GM18511 (cell line): Measurements from ENCODE around the gene TMCO4.

Experiments
- ATAC-seq: cut with Tn5 transposase; IDR thresholded peaks from one replicate; pipeline ENCODE4 v1.9.1; 2021; ENCODE audit warnings: mild to moderate bottlenecking, moderate library complexity; ENCODE audit not compliant: unreplicated experiment

TMCO4 gene

DNA sequence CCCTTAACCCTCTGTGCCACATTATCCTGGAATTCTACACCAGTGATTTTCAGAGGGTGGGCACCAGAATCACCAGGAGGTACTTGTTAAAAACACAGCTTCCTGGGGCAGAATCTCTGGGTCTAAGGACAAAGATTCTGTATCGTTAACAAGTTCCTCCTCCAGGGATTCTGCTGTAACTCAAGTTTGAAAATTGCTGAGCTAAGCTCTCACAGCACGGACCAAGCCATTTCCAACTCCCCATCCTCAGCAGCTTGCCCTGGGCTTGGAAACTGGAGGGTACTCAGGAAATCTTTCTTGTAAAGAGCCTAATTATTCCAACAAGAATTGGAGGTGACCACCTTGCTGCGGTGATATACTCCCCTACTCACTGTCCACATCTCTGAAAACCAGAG is 48.8 kb downstream of the TMCO4 start:
- no peak for ATAC-seq

DNA sequence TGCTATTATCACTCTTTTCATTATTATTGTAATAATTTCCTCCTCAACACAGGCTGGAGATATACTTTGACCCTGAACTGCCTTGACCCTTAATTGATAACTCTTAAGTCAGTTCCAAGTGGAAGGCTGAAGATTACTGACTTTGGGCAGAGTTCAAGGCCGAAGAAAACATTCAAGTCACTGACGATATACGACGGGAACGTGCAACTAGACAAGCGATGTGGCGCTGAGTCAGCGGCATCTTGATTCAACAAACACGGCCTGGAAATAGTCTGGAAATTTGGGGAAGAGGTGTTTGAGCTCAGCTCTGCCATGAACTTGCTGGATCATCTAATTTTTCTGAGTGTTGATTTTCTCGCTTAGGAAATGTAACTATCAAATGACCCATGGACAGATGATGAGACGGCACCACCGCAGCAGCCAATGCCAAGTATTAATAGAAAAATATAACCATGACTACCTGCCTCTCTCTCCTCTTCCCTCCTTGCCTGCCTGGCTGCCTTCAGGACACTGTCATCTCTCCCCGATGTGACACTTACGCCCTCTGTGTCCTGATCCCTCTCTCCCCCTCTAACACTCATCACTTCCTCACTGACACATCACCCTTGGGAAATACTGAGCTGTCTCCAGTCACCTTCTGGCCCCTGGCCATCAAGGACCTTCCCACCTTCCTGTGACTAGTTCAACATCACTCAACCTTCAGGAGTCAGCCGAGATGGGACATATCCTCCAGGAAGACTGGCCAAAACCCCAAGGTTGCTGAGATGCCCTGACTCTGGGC is 49.4 kb downstream of the TMCO4 start:
- no peak for ATAC-seq

DNA sequence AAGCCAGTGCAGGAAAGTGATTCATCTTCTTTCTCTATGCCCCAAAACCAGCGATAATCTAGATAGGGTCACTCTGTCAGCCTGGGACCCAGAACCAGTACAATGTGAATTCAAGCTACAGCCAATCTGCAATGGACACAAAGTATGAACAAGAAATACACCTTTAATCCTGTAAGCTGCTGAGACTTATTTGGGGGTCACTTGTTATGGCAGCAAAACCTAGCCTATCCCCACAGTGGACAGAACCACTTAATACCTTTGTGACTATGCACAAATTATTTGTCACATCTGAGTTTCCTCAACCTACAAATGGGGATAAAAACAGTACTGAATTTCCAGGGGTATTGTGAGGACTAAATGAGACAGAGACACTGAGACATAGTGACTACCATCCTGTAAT is 50.0 kb downstream of the TMCO4 start:
- no peak for ATAC-seq

DNA sequence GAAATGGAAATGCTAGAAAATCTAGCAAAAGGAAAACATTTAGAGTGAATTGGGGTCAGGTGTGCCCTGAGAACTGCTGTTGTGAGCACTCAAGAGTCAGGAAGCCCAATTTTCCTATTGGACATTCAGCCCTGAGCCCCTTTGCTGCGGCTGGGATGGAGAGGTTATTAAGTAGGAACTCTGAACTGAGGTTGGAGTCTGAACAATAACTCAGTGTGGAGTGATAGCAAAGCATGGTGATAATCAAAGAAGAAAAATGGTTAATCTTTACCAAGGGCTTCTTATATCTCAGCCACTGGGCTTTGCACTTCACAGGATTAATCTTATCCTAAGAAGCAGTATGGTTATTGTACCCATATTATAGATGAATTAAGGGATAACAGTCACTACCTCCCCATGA is 52.0 kb downstream of the TMCO4 start:
- no peak for ATAC-seq

DNA sequence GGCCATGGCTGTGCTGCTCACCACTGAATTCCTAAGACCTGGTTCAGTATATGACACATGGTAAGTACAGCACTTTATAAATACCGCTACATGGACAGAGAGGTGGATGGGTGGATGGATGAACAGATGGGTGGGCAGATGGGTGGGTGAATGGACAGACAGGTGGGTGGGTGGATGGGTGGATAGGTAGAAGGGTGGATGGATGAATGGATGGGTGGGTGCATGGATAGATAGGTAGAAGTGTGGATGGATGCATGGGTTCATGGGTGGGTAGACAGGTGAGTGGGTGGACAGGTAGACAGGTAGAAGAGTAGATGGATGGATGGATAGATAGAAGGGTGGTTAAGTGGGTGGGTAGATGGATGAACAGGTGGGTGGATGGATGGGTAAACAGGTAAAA is 54.8 kb downstream of the TMCO4 start:
- no peak for ATAC-seq

DNA sequence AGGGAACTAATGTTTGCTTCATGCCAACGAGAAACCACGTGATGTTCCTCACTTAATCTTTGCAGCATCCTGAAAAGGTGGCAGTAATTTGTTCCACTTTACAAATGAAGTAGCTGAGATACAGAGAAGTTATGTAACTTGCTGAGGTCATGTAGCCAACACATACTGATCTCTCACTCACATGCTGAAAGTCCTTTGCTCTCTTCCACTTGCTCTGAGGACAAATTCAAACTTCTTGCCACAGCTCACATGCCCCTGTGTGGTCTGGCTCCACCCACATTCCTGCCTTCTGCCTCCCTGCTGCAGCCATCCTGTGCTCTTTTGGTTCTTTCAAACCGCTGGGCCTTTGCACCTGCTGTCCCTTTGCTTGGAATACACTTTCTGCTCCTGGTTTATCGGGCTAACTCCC is 55.4 kb downstream of the TMCO4 start:
- ATAC-seq, result no peak

DNA sequence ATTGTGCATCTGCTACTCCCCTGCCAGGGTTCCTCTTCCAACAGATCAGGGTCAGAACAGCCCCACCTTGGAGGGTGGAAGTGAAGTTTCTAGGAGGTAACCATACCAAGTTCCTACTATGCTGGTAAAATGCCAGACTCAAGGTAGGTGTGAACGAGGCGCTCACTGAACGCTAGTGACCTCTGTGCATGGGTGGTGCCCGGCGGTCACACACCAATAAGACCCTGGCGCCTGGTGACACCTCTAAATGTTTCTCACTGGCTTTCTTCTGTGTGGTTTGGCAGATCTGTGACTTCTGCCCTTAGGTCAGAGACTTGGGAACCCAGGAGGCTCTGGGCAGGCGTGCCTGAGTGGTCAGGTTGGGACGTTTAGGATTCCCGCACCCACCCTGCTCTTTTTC is 55.9 kb downstream of the TMCO4 start:
- ATAC-seq, result no peak

DNA sequence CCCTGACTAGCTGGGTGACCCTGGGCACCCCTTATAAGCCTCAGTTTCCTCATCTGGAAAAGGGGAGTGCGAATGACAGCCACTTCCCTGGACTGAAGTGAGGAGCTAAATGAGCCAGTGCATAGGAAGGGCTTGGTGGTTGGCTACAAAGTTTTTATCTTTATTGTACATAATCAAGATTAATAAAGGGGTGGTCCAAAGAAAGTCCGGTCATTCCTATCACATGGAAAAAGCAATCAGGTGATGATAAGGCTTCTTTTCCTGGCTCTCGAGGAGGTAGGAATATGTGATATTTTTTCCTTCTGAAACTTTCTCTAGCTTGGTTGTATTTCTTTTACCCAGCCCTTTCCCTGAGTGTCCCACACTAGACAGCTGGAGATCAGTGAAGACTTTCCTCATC is 56.5 kb downstream of the TMCO4 start:
- no peak for ATAC-seq

DNA sequence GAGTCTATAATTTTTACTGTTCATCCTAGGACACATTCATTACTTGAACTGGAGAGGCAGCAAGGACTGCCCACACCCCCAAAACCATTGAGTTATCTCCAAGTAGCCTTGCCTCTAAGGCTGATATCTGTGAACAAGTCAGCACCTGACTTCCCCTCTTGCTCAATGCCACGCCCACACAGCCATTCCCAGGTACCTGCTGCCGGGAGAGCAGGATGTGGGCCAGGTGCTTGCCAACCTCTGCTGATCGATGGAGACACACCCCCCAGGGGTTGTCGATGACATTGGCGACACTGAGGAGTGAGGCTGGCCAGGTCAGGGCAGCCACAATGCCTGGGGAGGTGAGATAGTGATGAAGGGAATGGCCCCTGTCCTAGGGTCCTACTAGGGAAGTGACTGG is 60.1 kb downstream of the TMCO4 start:
- ATAC-seq, result no peak

DNA sequence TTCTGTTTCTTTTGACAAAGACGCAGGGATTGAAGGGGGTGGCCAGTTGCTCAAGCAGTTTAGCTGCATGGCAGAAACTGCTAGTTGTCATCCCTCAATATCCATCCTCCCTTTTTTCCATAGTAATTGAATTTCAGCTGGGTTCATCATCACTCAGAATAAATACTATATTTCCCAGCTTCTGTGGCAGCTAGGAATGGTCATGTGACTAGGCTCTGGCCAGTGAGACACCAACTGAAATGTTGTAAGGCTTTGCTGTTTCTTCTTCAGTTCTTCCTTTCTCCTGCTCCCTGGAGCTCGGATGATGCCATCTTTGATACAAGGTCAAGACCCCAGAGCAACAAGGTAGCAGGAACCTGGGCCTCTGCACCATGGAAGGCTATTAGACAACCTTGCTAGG is 61.0 kb downstream of the TMCO4 start:
- no peak for ATAC-seq

DNA sequence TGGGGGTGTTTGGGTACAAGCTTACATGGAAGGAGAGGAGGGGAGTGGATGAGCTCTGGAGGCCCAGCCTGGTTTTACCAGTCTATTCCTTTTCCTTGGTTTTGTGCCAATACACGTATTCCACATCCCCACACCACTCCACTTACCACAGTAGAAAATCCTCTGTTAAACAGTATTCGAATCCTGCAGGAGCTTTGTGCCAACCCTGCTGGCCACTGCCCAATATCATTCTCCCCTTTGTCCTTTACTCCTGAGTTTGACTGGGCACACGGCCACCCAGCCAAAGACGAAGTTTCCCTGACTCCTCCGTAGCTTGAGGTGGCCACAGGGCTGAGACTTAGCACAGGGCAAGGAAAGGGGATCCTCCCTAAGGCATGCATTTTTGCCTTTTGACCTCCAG is 61.6 kb downstream of the TMCO4 start:
- ATAC-seq, result no peak

DNA sequence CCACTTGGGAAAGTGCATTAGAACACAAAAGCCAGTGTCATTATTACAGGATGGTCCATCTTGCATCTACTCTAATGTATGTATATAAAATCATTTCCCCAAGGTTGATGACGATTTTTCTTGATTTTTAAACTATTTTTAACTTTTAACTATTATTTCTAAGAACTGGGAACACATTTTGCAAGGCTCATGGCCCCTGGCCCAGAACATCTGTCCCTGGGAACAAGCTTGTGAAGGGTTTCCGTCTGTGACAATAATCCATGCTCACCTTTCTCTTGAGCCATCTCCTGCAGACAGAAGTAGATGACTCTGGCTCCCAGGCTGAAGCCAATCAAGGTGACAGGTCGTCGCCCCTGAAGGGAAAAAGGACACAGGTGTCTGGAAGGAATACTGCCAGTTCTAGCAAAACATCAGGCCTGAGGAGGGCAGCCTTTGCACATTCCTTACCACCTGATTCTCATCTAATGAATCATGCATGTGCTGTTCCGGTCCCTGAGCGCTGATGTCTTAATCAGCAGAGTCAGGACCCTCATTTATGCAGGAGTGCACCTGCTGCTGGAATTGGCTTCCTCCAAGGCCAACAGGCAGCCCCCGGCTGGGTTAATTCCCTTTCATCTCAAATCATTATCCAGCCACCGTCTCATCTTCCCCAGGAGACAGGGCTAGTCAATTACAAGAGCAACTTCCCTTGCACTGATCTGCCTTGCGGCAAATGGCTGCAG is 62.5 kb downstream of the TMCO4 start:
- no peak for ATAC-seq

DNA sequence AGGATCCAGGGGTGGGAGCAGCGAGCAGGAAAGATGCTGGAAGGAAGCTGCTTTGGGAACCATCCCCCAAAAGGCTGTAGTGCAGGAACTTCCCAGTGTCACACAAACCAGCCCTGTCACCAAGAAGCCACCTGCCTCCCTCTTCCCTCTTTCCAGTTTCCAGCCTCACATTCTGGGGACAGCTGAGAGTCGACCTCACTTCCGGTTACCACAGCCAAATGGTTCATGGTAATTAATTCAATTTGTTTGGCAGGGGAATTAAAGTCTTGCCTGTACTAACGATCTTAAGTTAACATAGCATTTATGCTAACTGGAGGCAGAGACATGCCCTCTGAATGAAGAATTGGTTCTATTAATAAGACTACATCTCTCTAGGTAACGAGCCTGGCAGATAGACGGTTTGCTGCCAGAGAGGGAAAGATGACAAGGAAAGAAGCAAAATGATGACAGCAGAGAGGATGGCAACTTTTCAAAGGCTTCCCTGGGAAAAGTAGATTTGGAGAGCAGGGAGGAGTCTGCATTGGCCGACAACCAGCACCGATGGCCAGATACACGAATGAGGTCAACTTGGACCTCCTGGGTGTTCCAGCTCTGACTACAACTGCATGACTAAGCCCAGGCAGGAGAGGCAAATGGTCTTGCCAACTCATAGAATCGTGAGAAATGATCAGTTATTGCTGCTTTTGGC is 64.1 kb downstream of the TMCO4 start:
- no peak for ATAC-seq

DNA sequence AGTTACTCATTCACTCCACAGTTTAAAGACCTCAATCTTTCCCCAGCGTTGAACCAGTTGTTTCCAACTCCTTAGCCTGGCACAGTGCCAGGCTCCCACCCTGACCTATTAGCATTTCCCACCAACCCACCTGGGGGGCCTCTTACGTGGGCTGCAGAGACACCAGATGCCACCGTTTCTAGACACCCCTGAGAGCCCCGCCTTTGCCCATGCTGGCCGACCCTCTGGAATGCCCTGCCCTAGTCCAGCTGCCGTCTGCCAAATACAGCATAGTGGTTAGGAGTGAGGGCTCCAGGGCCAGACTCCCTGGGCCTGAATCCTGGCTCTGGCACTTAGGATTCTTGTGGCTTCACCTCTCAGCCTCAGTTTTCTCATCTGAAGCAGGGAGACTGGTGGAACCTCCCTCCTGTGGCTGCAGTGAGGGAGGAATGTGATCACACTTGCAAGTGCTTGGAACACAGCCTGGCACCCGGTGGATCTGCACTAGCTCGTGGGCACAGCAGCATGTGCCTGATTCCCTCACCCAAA is 65.2 kb downstream of the TMCO4 start:
- ATAC-seq, result no peak

DNA sequence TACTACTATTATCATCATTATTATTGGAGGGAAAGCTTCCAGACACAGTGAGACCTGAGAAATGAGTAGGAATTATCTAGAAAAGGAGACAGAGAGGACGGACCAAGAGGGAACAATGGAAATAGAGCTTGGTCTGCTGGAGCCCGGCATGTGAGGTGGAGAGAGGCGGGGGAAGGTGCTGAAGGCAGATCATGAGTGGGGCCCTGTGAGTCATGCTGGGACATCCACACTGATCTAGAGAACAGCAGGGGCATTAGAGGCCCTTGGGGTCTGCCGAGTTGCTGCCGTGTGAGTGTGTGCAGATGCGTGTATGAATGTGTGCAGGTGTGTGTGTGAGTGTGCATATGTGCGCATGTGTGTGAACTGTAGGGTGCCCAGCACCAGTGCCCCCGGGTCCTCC is 65.7 kb downstream of the TMCO4 start:
- ATAC-seq, result no peak

DNA sequence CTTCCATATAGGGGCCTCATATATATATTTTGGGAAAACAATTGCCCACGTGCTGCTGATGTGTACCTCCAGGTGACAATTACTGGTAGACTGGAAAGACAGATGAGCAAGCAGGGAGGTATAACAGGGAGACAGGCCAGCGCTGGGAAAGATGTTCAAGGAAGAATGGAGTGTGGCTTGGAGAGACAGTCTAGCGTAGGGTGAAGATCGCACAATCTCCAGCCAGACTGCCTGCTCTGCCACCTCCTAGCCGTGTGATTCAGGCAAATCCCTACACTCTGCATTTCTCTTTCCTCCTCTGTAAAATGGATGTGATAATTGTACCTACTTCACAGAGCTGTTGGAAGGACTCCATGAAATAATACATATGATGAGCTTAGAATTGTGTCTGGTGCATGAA is 66.1 kb downstream of the TMCO4 start:
- ATAC-seq, result no peak

DNA sequence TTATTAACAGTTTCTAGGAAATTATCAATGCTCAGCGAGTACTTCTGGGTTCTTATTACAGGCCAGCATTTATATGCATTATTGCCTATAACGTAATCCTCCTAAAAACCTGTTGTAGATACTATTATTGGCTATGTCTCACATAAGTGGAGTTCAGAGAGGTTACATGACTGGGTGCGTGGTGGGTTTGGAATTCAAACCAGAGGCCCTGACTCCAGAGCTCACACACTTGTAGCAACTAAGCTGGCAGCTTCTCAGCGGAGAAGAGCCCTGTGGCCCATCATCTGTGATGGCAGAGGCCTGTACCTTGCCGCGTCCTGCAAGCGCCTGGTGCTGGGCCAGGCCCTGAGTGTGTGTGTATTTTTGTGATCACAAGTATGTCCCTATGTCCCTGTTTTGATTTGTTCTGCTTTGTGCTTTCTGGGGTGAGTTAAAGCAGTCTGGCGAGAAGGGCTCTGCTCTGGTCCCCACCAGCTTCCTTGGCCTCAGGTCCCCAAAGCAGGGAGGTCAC is 68.3 kb downstream of the TMCO4 start:
- no peak for ATAC-seq

DNA sequence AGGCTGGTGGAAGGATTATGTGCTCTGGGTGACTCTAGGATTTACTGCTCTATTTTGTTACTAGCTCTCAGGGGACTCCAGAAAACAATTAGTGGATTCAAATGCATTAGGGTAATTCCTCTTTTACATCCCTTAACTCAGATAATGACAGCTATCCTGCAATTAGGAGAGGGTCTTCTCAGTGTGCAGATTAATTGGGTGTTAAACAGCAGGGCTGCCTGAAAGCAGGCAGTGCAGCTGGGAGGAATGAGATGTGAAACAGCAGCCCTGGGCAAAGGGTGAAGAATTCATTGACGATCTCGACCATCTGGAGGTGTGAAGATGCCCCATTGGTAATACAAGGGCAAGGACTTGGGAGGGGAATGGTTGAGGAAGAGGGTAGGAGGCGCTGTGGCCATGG is 68.9 kb downstream of the TMCO4 start:
- ATAC-seq, result no peak

DNA sequence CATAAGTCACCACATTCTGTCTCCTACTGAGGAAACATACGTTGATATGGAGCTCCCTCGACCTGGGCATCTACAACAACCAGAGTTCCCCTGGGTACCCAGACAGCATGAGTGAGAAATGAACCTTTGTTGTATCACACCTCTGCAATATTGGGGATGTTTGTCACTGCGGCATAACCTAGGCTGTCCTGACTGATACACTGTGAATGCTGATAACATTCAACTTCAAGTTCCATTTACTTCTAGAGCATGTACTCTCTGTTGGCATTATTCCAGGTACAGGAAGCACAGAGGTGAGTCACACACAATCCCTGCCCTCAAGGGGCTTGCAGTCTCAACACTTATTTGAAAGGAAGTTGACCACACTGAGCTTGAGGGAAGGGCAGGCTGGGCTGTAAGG is 69.5 kb downstream of the TMCO4 start:
- ATAC-seq, result no peak

DNA sequence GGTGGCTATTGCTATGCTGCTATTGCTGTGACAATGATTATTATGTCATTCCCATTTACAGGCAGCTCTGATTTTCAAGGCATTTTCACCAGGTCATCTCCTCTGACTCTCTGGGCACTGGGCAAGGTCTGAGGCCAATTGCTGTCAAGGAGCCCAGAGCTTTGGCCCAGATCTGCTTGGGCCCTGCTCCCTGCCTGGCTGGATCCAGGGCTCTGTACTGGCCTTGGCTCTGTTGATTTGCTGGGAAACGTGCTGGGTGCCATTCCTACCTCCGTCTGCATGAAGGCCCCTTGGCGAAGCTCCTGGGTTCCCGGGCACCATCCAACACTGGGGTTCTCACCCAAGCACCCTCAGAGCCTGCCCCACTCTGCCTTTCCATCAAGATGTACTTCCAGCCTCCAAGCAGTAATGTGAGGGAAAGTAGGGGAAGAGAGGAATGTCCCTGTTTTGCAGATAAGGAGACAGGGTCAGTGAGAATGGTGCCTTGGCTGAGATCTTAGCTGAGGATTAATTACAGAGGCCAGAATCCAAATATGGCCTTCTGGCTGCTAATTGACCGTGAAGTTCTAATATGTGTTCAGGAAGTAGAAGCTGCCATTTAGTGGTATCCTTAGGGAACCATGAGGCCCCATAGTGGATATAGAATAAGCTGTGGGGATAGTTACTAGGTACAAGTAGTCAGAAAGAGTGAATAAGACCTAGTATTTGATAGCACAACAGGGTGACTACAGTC is 71.1 kb downstream of the TMCO4 start:
- ATAC-seq, result no peak

DNA sequence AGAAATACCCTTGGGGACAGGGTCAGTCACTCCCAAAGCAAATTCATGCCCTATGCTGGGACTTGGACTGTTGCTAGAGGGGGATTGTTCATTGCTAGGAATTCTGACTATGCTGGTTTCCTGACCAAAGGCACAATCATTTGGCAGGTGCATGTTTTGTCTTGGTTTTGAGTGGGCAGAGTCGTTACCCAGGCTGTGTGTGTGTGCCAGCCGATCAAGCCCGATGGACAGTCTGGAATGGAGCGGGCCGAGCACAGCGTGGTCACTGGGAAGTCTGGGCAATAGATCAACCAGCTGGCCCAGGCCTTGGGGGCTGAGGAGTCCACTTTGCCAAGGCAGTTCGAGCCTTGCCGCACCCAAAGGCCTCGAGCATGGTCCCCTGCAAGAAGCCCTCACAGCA is 74.1 kb downstream of the TMCO4 start:
- ATAC-seq, result no peak
